Hepatocyte (in vitro differentiated cells): ENCODE data around the gene USP49. TPM values are rescaled to one million over a fixed set of nuclear protein-coding genes. Genes with fewer than 3 reads are reported as not detected.

Source experiments
- DNase-seq: peaks from one replicate; pipeline ENCODE4 v3.0.0-alpha.2; 2016; ENCODE audit warnings: low spot score
- H2AFZ ChIP-seq: fragments of 200-600 bp; sonication (generic); 2 replicates; pipeline ENCODE4 v1.6.0; 2016; ENCODE audit warnings: antibody characterized with exemption, mild to moderate bottlenecking
- H3K27ac ChIP-seq: fragments of 200-600 bp; sonication (generic); 2 replicates; pipeline ENCODE4 v1.5.1; 2016; ENCODE audit warnings: mild to moderate bottlenecking
- H3K27me3 ChIP-seq: fragments of 200-600 bp; sonication (generic); 2 replicates; pipeline ENCODE4 v1.6.1; 2016
- H3K36me3 ChIP-seq: fragments of 200-600 bp; sonication (generic); replicated peaks from 2 replicates; pipeline ENCODE4 v1.5.1; 2016; ENCODE audit warnings: low read depth; ENCODE audit not compliant: insufficient read depth
- H3K4me1 ChIP-seq: fragments of 200-600 bp; sonication (generic); 2 replicates; pipeline ENCODE4 v1.5.1; 2016; ENCODE audit warnings: mild to moderate bottlenecking, moderate library complexity; ENCODE audit not compliant: insufficient read depth
- H3K4me2 ChIP-seq: fragments of 200-600 bp; sonication (generic); 2 replicates; pipeline ENCODE4 v1.6.0; 2016
- H3K4me3 ChIP-seq: fragments of 200-600 bp; sonication (generic); 2 replicates; pipeline ENCODE4 v1.5.1; 2016; ENCODE audit warnings: mild to moderate bottlenecking
- H3K79me2 ChIP-seq: fragments of 200-600 bp; sonication (generic); 2 replicates; pipeline ENCODE4 v1.6.0; 2017; ENCODE audit warnings: mild to moderate bottlenecking
- H3K9me2 ChIP-seq: fragments of 200-600 bp; sonication (generic); replicated peaks from 2 replicates; pipeline ENCODE4 v1.6.0; 2017; ENCODE audit warnings: mild to moderate bottlenecking; ENCODE audit not compliant: insufficient read depth
- H3K9me3 ChIP-seq: fragments of 200-600 bp; sonication (generic); 2 replicates; pipeline ENCODE4 v1.5.1; 2016; ENCODE audit warnings: low read depth, mild to moderate bottlenecking
- H4K20me1 ChIP-seq: fragments of 200-600 bp; sonication (generic); 2 replicates; pipeline ENCODE4 v1.6.0; 2016; ENCODE audit warnings: mild to moderate bottlenecking; ENCODE audit not compliant: insufficient read depth, poor library complexity, severe bottlenecking
- CTCF ChIP-seq: fragments of 200-600 bp; sonication (generic); IDR thresholded peaks from 2 replicates; pipeline ENCODE4 v1.5.1; 2016; ENCODE audit warnings: antibody characterized with exemption, mild to moderate bottlenecking; ENCODE audit not compliant: poor library complexity
- EZH2 ChIP-seq: fragments of 200-600 bp; sonication (generic); IDR thresholded peaks from 2 replicates; pipeline ENCODE4 v1.6.1; 2016; ENCODE audit warnings: antibody characterized with exemption, mild to moderate bottlenecking, borderline replicate concordance
- EZH2phosphoT487 ChIP-seq: fragments of 200-600 bp; sonication (generic); IDR thresholded peaks from one replicate; pipeline ENCODE4 v1.6.1; 2018; ENCODE audit warnings: antibody characterized with exemption, mild to moderate bottlenecking, low read depth, moderate library complexity; ENCODE audit not compliant: unreplicated experiment, severe bottlenecking
- WGBS: methylation state at CpG from one replicate; pipeline ENCODE4 v1.1.6; 2016; ENCODE audit warnings: low lambda C conversion rate; ENCODE audit errors: missing lambda C conversion rate; 5-methylcytosine and 5-hydroxymethylcytosine counted together
- polyA plus RNA-seq: library from polyadenylated mRNA; unstranded; fragments of >200 nt; fragmentation: Nextera tagmentation; extraction: Ambion mirVana; gene quantifications from 2 replicates; pipeline ENCODE4 v1.2.1, GENCODE V29; 2016
- total RNA-seq: library from RNA; depleted of rRNA; stranded (reverse); fragments of >200 nt; gene quantifications from 2 replicates; pipeline ENCODE4 v1.2.3, GENCODE V29; 2014

Gene USP49
- total and polyA plus RNA-seq, 2 experiments from 2014 or later = 1.0 to 2.4 TPM

GRCh38 chr6:41783106-41783780, 111.9 kb downstream of the USP49 start:
- TF ChIP-seq EZH2phosphoT487 (no peak), CTCF (no peak), EZH2 (no peak)
- WGBS = 84% methylated on average over 6 of the region's 6 CpGs

DNA sequence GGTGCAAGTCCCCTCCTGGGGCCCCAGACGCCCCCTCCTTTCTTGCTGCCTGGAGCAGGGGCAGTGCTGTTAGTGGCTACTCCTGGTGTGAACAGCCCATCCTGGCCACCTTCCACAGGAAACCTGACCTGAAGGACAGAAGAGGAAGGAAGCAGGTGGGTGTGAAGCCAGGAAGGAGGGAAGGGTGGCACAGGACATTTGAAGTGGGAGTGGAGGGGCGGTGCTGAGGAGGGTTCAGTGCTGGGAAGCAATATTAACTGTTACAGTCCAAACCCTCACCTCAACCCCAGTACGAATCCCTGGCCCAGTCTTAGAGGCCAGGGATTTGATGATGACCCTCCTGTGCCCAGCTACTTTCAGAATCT, 113.8 kb downstream of the USP49 start:
- H3K9me2 ChIP-seq = no peaks in the 10 kb centered on the region
- 61% methylated on average over 3 of the region's 3 CpGs for WGBS
- DNase-seq = no peak
- peaks cover 21% of the 10 kb centered on the region for H3K4me1 ChIP-seq
- H3K36me3 ChIP-seq = no peaks in the 10 kb centered on the region
- no peak for TF ChIP-seq EZH2
- no peak for TF ChIP-seq EZH2phosphoT487
- no peak for TF ChIP-seq CTCF
- peaks cover 11% of the 10 kb centered on the region for H3K79me2 ChIP-seq
- H3K27ac ChIP-seq = peak overlapping the region; percentile 67
- H3K9me3 ChIP-seq = no peaks in the 10 kb centered on the region
- H4K20me1 ChIP-seq = no peaks in the 10 kb centered on the region
- no peak overlapping the region for H3K4me3 ChIP-seq
- no peaks in the 10 kb centered on the region for H3K27me3 ChIP-seq
- H2AFZ ChIP-seq = no peak overlapping the region
- H3K4me2 ChIP-seq = peak overlapping the region; percentile 96

More at GRCh38 chr6:41783106-41783780, 111.9 kb downstream of the USP49 start:
- Histone ChIP-seq H2AFZ (no peak overlapping the region), H3K4me1 (peaks cover 21% of the 10 kb centered on the region), H3K9me3 (no peaks in the 10 kb centered on the region), H3K27ac (no peak overlapping the region), H3K27me3 (no peaks in the 10 kb centered on the region), H3K36me3 (no peaks in the 10 kb centered on the region), H3K9me2 (no peaks in the 10 kb centered on the region), H3K4me3 (no peak overlapping the region), H4K20me1 (no peaks in the 10 kb centered on the region), H3K4me2 (no peak overlapping the region), H3K79me2 (peaks cover 14% of the 10 kb centered on the region)
- no peak for DNase-seq

- DNase-seq = peak; percentile 52
- Histone ChIP-seq H3K9me2 (no peaks in the 10 kb centered on the region), H3K36me3 (no peaks in the 10 kb centered on the region), H4K20me1 (no peaks in the 10 kb centered on the region), H3K4me3 (peak within 1 kb of the TSS; percentile 83), H3K79me2 (peaks cover 11% of the 10 kb centered on the region), H3K27me3 (no peaks in the 10 kb centered on the region), H2AFZ (peak within 1 kb of the TSS; percentile 86), H3K4me2 (peak within 1 kb of the TSS; percentile 96), H3K27ac (peak within 1 kb of the TSS; percentile 67), H3K4me1 (peaks cover 18% of the 10 kb centered on the region), H3K9me3 (no peaks in the 10 kb centered on the region)
- no peak for TF ChIP-seq CTCF
- WGBS = 1% methylated on average over 20 of the region's 36 CpGs
These were observed 114.4 kb downstream of the USP49 start, which contains the start of gene PRICKLE4 for GRCh38 chr6:41780551-41781365. PRICKLE4 (plus strand) TSS chr6:41780782; CDS start chr6:41783474, 2,692 bp downstream.
